Stimulated activated CD8-positive, alpha-beta memory T cell treated with anti-CD3 and anti-CD28 coated beads, Interleukin-15, amount 100 ng/mL, for 1 hour (primary cell): Measurements from ENCODE around the gene FAM98C.
"Not testable (repeated sequence)": the region's sequence is repeated elsewhere in the genome, so short reads cannot be mapped to it uniquely, and the experiment has no call there.

Experiments
- DNase-seq: peaks from one replicate; pipeline ENCODE4 v3.0.0-alpha.2; 2020; ENCODE audit warnings: low read depth

FAM98C gene

DNA sequence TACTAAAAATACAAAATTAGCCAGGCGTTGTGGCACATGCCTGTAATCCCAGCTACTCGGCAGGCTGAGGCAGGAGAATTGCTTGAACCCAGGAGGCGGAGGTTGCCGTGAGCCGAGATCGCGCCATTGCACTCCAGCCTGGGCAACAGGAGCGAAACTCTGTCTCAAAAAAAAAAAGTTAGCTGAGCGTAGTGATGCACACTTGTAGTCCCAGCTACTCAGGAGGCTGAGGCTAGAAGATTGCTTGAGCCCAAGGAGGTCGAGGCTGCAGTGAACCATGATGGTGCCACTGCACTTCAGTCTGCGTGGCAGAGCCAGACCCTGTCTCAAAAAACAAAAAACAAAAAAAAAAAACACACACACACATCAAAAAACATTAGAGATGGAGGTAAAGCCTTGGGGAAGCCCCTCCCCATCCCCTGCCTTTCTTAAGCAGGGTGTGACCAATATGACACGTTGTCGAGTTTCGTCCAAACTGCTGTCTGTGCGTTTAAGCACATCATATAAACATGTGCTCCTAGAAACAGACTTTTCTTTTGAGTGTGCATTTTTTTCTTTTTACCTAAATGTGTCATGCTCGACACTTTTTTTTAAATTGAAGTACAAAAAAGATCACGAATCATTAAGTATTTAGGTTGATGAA, 24.3 kb downstream of the FAM98C start:
- DNase-seq = not testable (repeated sequence)

DNA sequence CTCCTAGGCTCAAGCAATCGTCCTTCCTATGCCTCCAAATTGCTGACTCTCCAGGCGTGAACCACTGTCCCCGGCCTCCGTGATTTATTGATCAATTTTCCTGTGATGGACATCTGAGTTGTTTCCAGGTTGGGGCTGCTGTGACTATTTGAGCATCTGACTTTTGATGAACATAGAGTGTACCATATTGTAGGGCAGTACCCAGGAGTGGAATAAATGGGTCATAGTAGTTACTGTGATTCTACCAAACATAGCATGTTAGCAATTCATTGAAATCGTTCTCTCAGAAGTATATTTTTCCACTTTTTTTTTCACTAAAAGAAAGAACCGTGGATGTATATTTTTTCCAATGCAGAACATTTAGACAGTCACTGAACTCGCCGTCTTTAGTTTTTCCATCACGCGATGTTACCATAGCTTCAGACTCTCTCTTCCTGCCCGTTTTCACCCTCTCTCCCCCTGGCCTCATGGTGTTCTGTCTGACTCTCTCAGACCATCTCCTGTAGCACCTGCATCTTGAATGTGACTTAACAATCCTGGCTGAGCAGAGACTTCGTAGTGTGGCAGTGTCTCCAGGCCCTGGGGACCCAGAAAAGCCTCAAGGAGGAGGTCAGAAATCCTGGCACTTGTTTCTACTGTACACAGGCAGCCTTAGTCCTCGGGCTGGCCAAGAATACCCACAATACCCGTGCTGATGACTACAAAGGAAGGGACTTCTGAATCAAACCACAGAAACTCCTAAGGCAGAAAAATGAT, 26.3 kb downstream of the FAM98C start:
- no peak for DNase-seq

DNA sequence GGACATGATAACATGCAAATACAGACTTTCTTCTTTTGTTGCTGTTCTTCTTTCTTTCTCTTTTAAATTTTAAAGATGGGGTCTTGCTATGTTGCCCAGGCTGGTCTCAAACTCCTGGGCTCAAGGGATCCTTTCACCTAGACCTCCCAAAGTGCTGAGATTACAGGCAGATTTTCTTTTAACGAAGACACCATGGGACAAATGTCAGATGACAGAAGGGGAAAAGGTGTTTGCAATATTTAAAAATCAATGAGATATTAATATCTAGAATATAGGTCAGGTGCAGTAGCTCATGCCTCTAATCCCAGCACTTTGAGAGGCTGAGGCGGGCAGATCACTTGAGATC, 26.9 kb downstream of the FAM98C start:
- DNase-seq = no peak

DNA sequence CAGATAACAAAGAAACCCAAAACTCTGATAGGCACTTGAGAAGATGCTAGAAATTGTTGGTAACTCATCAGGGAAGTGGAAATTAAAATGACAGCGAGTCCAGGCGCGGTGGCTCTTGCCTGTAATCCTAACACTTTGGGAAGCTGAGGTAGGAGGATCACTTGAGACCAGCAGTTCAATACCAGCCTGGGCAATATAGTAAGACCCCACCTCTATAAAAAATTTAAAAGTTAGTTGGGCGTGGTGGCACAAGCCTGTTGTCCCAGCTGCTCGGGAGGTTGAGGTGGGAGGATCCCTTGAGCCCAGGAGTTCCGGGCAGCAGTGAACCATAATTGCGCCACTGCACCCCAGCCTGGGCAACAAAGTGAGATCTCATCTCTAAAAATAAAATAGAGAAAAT, 28.0 kb downstream of the FAM98C start:
- DNase-seq = no peak

DNA sequence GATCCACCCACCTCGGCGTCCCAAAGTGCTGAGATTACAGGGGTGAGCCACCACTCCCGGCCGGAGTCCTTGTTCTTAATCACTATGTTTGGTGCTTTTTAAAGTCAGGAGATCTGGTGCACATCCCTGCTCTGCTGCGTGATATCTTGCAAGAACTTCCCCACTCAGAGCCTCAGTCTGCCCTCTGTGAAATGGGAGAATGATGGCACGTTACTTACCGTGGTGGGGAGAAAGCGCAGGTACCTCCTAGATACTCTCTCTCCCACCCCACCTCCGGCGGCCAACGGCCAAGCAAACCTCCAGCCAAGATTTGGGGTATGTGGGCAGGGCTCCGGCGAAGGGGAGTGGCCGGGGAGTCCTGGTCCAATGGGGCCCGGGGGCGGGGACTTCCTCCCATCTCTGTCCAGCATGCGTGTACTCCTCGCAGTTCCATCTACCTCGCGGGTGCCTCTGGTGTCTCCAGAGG, 30.4 kb downstream of the FAM98C start, which contains the start of gene RYR1:
TSS of gene RYR1 (plus strand) at position 424 of the 466 bp plus-strand sequence. CDS start 139 bp downstream, outside the sequence.
- DNase-seq = no peak

DNA sequence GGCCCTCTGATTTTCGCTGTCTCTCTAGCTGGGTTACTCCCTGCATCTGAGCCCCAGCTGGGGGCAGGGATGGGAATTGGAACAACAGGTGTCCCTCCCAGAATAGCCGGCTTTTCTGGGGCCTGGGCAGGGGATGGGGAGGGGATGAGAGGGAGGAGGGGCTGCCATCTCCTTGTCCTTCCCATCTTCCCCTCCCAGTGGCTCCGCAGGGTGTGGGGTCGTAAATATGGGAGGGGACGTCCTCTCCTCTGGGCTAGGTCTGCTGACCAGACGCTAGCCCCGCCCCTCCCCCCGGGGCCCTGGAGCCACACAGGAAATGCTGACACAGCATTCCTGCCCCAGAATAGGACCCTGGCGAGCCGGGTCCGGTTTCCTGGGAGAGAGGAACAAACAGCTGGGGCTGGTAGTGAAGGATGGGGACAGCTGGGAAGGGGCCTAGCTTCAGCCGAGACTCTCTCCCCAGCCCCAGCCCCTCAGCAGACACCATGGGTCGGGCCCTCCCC, 31.7 kb downstream of the FAM98C start:
- no peak for DNase-seq

DNA sequence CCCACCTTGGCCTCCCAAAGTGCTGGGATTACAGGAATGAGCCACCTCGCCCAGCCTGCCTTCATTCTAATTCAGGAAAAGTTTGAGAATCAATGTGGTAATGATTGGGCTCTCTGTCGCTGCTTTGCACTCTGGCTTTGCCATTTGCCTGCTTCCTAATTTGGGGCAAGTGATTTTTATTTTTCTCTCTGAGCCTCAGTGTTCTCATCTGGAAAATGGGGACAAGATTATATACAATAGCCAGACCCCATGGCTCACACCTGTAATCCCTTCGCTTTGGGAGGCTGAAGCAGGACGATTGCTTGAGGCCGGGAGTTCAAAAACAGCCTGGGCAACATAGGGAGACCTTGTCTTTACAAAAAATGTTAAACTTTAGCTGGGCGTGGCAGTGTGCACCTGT, 34.4 kb downstream of the FAM98C start:
- no peak for DNase-seq

DNA sequence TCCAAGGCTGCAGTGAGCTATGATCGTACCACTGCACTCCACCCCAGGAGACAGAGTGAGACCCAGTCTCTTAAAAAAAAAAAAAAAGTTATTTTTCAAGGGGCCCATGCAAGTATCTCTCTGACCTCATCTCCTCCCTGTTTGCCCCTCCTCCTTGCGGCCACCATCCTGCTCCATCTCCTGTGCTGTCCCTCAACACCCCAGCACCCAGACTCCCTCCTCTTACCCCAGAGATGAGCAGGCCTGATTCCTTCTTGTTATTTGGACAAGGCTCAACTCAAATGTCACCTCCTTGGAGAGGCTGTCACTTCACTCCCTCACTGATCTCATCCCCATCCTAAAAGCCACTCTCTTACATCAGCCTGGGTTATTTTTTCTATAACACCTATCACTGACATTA, 35.0 kb downstream of the FAM98C start:
- DNase-seq = no peak

DNA sequence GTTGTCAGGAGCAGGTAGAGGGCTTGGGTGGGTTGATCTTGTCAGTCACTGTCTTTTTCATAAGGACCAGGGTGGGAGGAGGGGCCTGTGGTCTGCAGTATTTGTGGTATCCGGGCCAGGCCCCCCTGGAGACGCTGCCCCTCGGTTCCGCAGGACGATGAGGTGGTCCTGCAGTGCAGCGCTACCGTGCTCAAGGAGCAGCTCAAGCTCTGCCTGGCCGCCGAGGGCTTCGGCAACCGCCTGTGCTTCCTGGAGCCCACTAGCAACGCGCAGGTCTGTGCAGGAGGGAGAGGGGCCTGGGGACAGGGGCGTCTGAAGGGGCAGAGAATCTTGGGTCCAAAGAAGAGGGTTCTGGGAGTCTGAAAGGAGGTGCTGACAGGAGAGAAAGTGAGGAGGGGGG, 37.7 kb downstream of the FAM98C start:
- no peak for DNase-seq

DNA sequence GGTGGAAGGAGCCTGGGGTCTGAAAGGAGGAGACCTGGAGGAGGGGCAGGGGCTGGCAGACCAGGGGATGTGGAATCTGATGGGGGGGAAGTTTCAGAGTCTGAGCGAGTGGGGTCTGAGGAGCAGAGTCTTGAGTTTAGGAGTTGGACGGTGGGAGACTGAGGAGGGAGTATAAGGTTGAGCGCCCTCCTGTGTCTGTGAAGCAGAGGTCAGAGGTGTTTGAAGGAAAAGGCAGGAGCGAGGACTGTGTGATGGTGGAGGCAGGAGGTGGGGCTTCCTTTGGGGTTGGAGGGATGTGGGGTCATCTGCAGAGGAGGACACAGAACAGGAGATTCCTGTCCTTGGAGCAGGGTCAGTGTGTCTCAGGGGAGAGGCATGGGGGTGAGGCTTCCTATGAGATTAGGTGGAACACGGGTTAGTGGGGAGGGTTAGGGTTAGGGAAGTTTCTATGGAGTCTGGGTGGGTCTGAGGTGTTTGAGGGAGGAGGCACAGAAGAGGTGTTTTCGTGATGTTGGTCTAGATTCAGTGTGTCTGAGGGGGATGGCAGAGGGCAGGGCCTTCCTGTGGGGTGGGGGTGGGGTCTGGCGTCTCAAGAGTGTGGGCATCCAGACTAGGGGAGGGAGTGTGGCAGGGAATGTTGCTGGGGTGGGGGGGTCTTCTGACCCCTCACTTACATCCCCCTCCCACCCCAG, 38.9 kb downstream of the FAM98C start:
- DNase-seq = no peak

DNA sequence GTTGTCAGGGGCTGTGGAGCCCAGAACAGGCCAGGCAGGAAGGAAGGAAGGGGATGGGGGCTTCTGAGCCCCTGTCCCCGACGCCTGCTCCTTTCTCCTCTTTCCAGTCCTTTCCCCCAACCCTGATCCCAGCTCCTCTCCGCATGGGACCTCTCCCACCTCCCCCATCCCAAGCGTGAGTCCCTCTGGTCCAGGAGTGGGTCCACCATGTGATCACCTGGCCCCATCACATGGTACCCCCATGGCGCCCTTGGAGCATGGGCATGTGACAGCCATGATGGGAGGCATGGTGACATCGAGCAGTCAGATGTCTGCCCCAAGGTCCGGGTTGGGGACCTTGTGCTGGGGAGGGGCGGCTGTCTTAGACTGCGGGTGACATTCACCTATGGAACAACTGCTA, 39.8 kb downstream of the FAM98C start:
- no peak for DNase-seq

DNA sequence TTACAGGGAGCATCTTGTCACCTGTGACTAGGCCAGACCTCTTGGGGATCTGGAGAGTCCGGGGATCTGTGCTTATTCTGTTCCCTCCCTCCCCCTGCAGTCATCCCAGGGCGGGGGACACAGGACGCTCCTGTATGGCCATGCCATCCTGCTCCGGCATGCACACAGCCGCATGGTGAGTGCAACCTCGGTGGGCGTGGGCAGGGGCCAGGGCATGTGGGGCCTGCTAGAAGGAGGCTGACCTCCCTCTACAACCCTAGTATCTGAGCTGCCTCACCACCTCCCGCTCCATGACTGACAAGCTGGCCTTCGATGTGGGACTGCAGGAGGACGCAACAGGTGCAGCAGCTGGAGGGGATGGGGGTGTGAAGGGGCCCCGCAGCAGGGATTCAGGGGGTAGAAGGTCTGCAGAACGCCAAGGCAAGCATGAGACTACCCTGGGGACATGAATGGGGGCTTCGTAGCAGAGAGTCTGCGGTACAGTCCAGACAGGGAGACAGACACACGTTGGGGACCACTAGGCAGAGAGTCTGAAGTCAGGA, 40.6 kb downstream of the FAM98C start:
- no peak for DNase-seq

DNA sequence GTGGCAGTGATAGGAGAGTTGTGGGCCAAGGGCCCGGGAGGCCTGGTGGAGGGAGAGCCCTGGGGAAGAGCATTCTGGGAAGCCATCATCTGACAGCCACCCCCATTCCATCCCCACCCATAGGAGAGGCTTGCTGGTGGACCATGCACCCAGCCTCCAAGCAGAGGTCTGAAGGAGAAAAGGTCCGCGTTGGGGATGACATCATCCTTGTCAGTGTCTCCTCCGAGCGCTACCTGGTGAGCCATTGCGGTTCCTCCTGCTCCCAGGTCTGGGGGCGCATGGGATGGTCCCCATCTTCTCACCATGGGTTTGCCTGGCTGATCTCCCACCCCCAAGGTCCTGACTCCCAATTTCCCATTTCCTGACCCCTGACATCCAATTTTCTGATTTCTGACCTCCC, 41.1 kb downstream of the FAM98C start:
- no peak for DNase-seq

DNA sequence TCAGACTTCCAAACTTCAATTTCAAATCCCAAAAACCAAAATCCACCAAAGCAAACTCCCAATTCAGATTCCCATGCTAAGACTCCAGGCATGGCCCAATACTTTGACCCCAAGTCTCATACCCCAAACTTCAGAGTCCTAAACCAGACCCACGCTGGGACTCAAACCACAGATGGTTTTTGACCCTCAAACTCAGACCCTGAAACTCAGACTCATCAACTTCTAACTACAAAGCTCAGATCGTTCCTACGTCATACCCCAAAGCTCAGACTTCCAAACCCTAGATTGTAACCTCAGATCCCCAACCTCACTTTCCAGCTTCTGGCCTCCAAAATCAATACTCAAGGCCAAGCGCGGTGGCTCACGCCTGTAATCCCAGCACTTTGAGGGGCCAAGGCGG, 42.5 kb downstream of the FAM98C start:
- DNase-seq = no peak

DNA sequence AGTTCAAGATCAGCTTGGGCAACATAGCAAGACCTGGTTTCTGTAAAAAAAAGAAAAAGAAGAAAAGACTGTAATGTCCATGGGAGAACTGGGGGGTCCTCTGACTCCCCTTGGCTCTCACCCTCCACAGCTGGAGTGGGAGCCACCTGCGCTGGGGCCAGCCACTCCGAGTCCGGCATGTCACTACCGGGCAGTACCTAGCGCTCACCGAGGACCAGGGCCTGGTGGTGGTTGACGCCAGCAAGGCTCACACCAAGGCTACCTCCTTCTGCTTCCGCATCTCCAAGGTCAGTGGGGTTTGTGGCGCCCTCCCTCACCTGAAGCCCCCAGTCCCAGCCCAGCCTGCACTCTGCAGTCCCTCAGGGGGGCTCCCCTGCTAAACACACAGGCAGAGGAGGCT, 45.3 kb downstream of the FAM98C start:
- no peak for DNase-seq

DNA sequence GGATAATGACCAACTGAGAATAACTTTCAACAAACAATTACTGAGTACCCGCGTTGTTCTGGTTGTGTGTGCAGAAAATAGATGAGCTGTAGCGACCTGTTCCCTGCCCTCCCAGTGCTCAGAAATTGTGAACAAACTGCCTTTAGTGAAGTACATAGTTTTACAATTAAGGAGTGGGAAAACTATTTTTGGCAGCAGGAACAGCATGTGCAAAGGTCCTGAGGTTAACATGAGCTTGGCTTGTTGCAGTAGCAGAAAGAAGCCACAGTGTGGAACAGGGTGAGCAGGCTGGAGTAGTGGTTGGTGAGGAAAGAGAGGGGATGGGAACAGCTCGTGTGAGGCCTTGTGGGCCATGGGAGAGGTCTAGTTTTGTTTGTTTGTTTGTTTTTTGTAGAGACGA, 46.6 kb downstream of the FAM98C start:
- no peak for DNase-seq

DNA sequence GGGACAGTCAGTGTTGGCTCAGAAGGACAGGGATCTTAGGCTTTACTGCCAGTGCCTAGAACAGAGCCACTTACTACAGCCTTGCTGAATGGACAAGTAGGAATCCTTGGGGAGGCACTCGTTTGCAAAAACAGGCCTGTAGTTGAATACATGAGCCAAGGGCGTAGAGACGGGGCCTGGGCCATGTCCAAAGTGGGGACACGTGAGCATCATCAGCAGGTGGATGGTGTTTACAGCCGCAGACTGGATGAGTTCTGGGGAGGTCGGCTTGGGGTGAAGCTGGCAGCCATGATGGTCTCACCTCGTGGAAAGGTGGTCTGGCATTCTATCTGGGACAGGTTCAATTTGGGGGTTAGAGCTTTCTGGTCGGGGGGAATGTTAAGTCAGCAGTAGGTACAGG, 48.1 kb downstream of the FAM98C start:
- DNase-seq = no peak

DNA sequence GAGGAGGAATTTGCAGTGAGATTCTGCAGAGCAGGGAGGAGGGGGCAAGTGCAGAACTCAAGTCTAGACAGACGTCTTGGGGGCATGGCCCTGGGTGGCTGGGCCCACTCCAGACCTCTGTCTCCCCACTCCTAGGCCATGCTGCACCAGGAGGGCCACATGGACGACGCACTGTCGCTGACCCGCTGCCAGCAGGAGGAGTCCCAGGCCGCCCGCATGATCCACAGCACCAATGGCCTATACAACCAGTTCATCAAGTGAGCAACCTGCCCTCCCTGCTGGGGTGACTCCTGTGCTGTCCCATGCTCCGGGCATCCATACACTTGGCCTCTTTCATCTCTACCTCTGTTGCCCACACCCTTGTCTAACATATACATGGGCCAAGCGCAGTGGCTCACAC, 48.7 kb downstream of the FAM98C start:
- no peak for DNase-seq

DNA sequence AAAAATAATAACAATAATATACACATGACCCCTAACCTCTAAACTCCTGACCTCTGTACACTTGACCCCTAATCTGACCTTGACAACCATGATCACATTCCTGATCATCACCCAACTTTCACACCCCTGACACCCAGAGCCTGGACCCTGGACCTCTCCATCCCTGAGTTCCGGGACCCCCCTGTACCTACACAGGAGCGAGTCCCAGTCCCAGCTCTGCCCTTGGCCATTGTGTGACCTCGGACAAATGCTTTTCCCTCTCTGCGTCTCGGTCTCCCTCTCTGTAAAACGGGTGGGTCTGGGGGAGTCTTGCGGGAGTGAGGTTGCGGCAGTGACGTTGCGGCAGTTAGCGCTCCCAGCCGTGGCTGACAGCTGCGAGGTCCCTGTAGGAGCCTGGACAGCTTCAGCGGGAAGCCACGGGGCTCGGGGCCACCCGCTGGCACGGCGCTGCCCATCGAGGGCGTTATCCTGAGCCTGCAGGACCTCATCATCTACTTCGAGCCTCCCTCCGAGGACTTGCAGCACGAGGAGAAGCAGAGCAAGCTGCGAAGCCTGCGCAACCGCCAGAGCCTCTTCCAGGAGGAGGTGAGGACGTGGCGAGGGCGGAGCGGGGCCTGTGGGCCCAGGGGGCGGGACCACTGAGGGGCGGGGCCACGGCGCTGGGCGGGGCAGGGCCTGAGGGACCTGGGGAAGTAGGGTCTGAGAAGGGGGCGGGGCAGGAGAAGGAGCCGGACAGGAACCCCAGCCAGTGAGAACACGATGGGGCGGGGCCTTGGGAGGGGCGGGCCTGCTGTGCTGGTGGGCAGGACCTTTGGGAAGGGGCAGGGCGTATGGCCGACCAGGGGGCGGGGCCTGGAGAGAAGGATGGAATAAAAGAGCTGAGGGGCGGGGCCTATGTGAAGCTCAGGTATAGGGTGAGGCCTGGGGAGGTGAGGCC, 49.8 kb downstream of the FAM98C start:
- no peak for DNase-seq

DNA sequence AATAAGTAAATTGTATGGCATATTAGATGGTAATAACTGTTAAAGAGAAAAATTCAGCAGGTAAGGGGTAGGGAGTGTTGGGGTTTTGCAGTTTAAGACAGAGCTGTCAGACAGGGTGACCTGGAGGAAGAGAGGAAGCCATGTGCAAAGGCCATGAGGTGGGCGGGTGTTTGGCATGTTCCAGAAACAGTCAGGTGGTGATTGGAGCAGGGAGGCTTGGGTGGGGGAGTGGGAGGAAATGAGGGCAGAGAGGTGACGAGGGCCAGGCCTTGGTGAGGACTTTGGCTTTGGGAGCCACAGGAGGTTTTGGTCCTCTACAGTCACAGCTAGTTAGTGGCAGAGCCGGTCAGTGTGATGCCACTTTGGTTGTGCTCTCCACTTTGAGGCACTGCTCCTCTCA, 50.7 kb downstream of the FAM98C start:
- DNase-seq = no peak

DNA sequence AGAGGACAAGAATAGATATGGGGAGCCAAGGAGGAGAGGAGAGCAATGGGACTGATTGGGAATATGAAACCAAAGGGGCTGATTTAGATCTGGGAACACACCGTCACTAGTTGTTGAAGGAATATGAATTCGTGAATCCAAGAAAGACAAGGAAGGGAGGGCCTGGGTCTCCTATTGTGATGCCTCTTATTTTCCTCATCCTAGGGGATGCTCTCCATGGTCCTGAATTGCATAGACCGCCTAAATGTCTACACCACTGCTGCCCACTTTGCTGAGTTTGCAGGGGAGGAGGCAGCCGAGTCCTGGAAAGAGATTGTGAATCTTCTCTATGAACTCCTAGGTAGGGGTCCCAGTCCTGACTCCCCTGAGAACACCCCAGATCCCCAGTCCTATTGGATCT, 52.1 kb downstream of the FAM98C start:
- no peak for DNase-seq

DNA sequence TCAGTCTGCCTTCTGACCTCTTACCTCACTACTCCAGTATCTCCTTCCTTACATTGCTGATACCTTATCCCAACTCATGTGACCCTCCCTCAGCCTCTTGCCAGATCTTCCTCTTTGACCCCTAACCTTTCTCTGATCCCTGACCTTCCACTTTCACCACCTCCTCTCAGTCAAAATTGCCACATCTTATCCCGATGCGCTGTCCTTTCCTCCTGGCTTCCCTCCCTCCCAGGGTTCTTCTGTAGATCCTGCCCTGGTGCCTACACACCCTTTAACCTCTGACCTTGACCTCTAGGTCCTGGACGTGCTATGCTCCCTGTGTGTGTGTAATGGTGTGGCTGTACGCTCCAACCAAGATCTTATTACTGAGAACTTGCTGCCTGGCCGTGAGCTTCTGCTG, 54.3 kb downstream of the FAM98C start:
- no peak for DNase-seq
